ENCODE data around the gene ARHGAP31.

ARHGAP31 gene

GRCh38 chr3:119443179-119443578 is 149.0 kb downstream of the ARHGAP31 start:
- no peak for ATAC-seq
- TF ChIP-seq TSHZ2 (CRISPR knock-in tag; IDR thresholded peaks at IDR 0.05): no peak
- no peak for TF ChIP-seq CREB5 (CRISPR knock-in tag; IDR thresholded peaks at IDR 0.05; ENCODE audit: low read depth)
- no peak for TF ChIP-seq OSR1 (CRISPR knock-in tag; IDR thresholded peaks at IDR 0.05)
- TF ChIP-seq ESRRG (CRISPR knock-in tag; IDR thresholded peaks at IDR 0.05): no peak
- TF ChIP-seq GLIS3 (CRISPR knock-in tag; IDR thresholded peaks at IDR 0.05): no peak
- no peak for TF ChIP-seq ARNTL (CRISPR knock-in tag; IDR thresholded peaks at IDR 0.05; ENCODE audit: borderline replicate concordance, low read depth)
- no peak for TF ChIP-seq TOX (CRISPR knock-in tag; IDR thresholded peaks at IDR 0.05; ENCODE audit: borderline replicate concordance)
- TF ChIP-seq CSDC2 (CRISPR knock-in tag; IDR thresholded peaks at IDR 0.05): no peak
- no peak for TF ChIP-seq ZC3H10 (CRISPR knock-in tag; IDR thresholded peaks at IDR 0.05)
- TF ChIP-seq ZFP30 (CRISPR knock-in tag; IDR thresholded peaks at IDR 0.05): no peak
- TF ChIP-seq PPARA (CRISPR knock-in tag; IDR thresholded peaks at IDR 0.05; ENCODE audit: borderline replicate concordance): no peak
- no peak for TF ChIP-seq ZNF70 (CRISPR knock-in tag; IDR thresholded peaks at IDR 0.05)
- no peak for TF ChIP-seq ZNF565 (CRISPR knock-in tag; conservative IDR thresholded peaks at IDR 0.05; ENCODE audit: low read depth)
- TF ChIP-seq TCF4 (CRISPR knock-in tag; IDR thresholded peaks at IDR 0.05; ENCODE audit: borderline replicate concordance): no peak
- TF ChIP-seq BACH2 (CRISPR knock-in tag; IDR thresholded peaks at IDR 0.05; ENCODE audit: borderline replicate concordance): no peak
- no peak for TF ChIP-seq PATZ1 (CRISPR knock-in tag; IDR thresholded peaks at IDR 0.05; ENCODE audit: borderline replicate concordance)
- no peak for TF ChIP-seq POU6F1 (CRISPR knock-in tag; IDR thresholded peaks at IDR 0.05; ENCODE audit: borderline replicate concordance, low read depth)
- no peak for TF ChIP-seq ZNF8 (CRISPR knock-in tag; IDR thresholded peaks at IDR 0.05)
- TF ChIP-seq SNAI2 (CRISPR knock-in tag; IDR thresholded peaks at IDR 0.05): no peak
- TF ChIP-seq ZFP3 (CRISPR knock-in tag; IDR thresholded peaks at IDR 0.05): no peak

GRCh38 chr3:119444590-119444989 is 150.4 kb downstream of the ARHGAP31 start:
- ATAC-seq: no peak
- TF ChIP-seq PPARA (CRISPR knock-in tag; IDR thresholded peaks at IDR 0.05; ENCODE audit: borderline replicate concordance): no peak
- TF ChIP-seq ZNF8 (CRISPR knock-in tag; IDR thresholded peaks at IDR 0.05): no peak
- TF ChIP-seq ARNTL (CRISPR knock-in tag; IDR thresholded peaks at IDR 0.05; ENCODE audit: borderline replicate concordance, low read depth): no peak
- TF ChIP-seq ZFP30 (CRISPR knock-in tag; IDR thresholded peaks at IDR 0.05): no peak
- no peak for TF ChIP-seq OSR1 (CRISPR knock-in tag; IDR thresholded peaks at IDR 0.05)
- no peak for TF ChIP-seq TSHZ2 (CRISPR knock-in tag; IDR thresholded peaks at IDR 0.05)
- no peak for TF ChIP-seq BACH2 (CRISPR knock-in tag; IDR thresholded peaks at IDR 0.05; ENCODE audit: borderline replicate concordance)
- no peak for TF ChIP-seq SNAI2 (CRISPR knock-in tag; IDR thresholded peaks at IDR 0.05)
- TF ChIP-seq GLIS3 (CRISPR knock-in tag; IDR thresholded peaks at IDR 0.05): no peak
- TF ChIP-seq RARB (CRISPR knock-in tag; IDR thresholded peaks at IDR 0.05): no peak
- TF ChIP-seq ESRRG (CRISPR knock-in tag; IDR thresholded peaks at IDR 0.05): no peak
- TF ChIP-seq PATZ1 (CRISPR knock-in tag; IDR thresholded peaks at IDR 0.05; ENCODE audit: borderline replicate concordance): no peak
- no peak for TF ChIP-seq TOX (CRISPR knock-in tag; IDR thresholded peaks at IDR 0.05; ENCODE audit: borderline replicate concordance)

Data from SK-N-SH treated with all-trans-retinoic acid at 6 μM for 48 hours (cell line).